ENCODE results near the gene VPS18.
A peak's percentile ranks its signal among the peaks of the same experiment; 100 is the strongest.

GRCh38 chr15:40942337-40942854 lies 48.1 kb downstream of the VPS18 start:
- no peak for TF ChIP-seq CTCF (IDR thresholded peaks at IDR 0.05)
- TF ChIP-seq EZH2 (IDR thresholded peaks at IDR 0.05) = peak; percentile 39

Data from neural progenitor cell (in vitro differentiated cells).